HEK293 (cell line): ENCODE results near the gene AATK.

Experiments used
- CTCF ChIP-seq: fragments of 450-650 bp; formaldehyde crosslinking; IDR thresholded peaks from 2 replicates; pipeline ENCODE4 v1.5.1; 2016; ENCODE audit warnings: missing biosample characterization, missing genetic modification characterization
- ZNF660 ChIP-seq: fragments of 450-650 bp; IDR thresholded peaks from 2 replicates; pipeline ENCODE4 v1.5.1; 2018; ENCODE audit warnings: missing biosample characterization, mild to moderate bottlenecking, missing genetic modification characterization

- TF ChIP-seq ZNF660 (tag by site-specific recombination): no peak
- TF ChIP-seq CTCF: no peak
These were observed 95.3 kb downstream of the AATK start for GRCh38 chr17:81070541-81071246.
